HepG2 (cell line): Measurements from ENCODE around the gene HDLBP. TPM values are rescaled to one million over a fixed set of nuclear protein-coding genes. Genes with fewer than 3 reads are reported as not detected.

ENCODE experiments used
- ARID2 ChIP-seq: sonication (generic); formaldehyde crosslinking; IDR thresholded peaks from 2 replicates; pipeline ENCODE4 v1.8.1; 2022; ENCODE audit warnings: mild to moderate bottlenecking, missing genetic modification reagents, borderline replicate concordance
- ARID3A ChIP-seq: IDR thresholded peaks from 2 replicates; pipeline ENCODE4 v1.6.1; 2012; ENCODE audit warnings: low read depth, low read length, improper control_type of control experiment
- BATF2 ChIP-seq: sonication (generic); formaldehyde crosslinking; IDR thresholded peaks from 2 replicates; pipeline ENCODE4 v1.8.0; 2022; ENCODE audit warnings: mild to moderate bottlenecking, missing genetic modification reagents, moderate library complexity
- HMGA1 ChIP-seq: sonication (generic); formaldehyde crosslinking; conservative IDR thresholded peaks from 2 replicates; pipeline ENCODE4 v1.4.0; 2020; ENCODE audit warnings: missing genetic modification reagents
- HNF1A ChIP-seq, 2 experiments: sonication (generic) in 1 of 2; formaldehyde crosslinking in 1 of 2; IDR thresholded peaks; 2 replicates each; pipeline versions ENCODE4 v1.4.0 to v1.6.1; 2016 to 2020; ENCODE audit warnings: borderline replicate concordance in 1 of 2, low read depth in 1 of 2, mild to moderate bottlenecking in 1 of 2, missing genetic modification reagents in 1 of 2
- JDP2 ChIP-seq: sonication (generic); formaldehyde crosslinking; IDR thresholded peaks from 2 replicates; pipeline ENCODE4 v1.8.1; 2022; ENCODE audit warnings: missing genetic modification reagents, borderline replicate concordance
- KDM4B ChIP-seq: sonication (generic); formaldehyde crosslinking; IDR thresholded peaks from 2 replicates; pipeline ENCODE4 v1.4.0; 2020; ENCODE audit warnings: missing genetic modification reagents
- MAFG ChIP-seq: sonication (generic); formaldehyde crosslinking; IDR thresholded peaks from 2 replicates; pipeline ENCODE4 v1.5.1; 2020; ENCODE audit warnings: mild to moderate bottlenecking, missing genetic modification reagents
- NCOR1 ChIP-seq: fragments of 200-600 bp; sonication (generic); IDR thresholded peaks from 2 replicates; pipeline ENCODE4 v1.7.0; 2017; ENCODE audit warnings: antibody characterized with exemption, low read length, borderline replicate concordance
- NFE2 ChIP-seq: sonication (generic); formaldehyde crosslinking; IDR thresholded peaks from 2 replicates; pipeline ENCODE4 v1.4.0; 2020; ENCODE audit warnings: missing genetic modification reagents
- PCBP2 ChIP-seq: fragments of 200-400 bp; formaldehyde crosslinking; optimal IDR thresholded peaks from 2 replicates; pipeline ENCODE3; 2018; ENCODE audit warnings: low read length, low read depth; ENCODE audit not compliant: poor library complexity, severe bottlenecking
- TOPORS ChIP-seq: sonication (generic); formaldehyde crosslinking; IDR thresholded peaks from 2 replicates; pipeline ENCODE4 v1.8.0; 2023; ENCODE audit warnings: mild to moderate bottlenecking, missing genetic modification reagents
- ZBTB39 ChIP-seq: sonication (generic); formaldehyde crosslinking; IDR thresholded peaks from 2 replicates; pipeline ENCODE4 v1.5.0; 2020; ENCODE audit warnings: missing genetic modification reagents
- ZNF160 ChIP-seq: sonication (generic); formaldehyde crosslinking; IDR thresholded peaks from 2 replicates; pipeline ENCODE4 v1.8.0; 2022; ENCODE audit warnings: mild to moderate bottlenecking, inconsistent platforms, missing genetic modification reagents
- ZNF264 ChIP-seq: sonication (generic); formaldehyde crosslinking; IDR thresholded peaks from 2 replicates; pipeline ENCODE4 v1.4.0; 2020; ENCODE audit warnings: missing genetic modification reagents
- ZNF563 ChIP-seq: sonication (generic); formaldehyde crosslinking; IDR thresholded peaks from 2 replicates; pipeline ENCODE4 v1.8.0; 2022; ENCODE audit warnings: mild to moderate bottlenecking, moderate library complexity, missing genetic modification reagents
- ZNF891 ChIP-seq: sonication (generic); formaldehyde crosslinking; IDR thresholded peaks from 2 replicates; pipeline ENCODE4 v1.5.0; 2020; ENCODE audit warnings: mild to moderate bottlenecking, missing genetic modification reagents
- polyA plus RNA-seq, 8 experiments: library from polyadenylated mRNA; depleted of rRNA in 3 of 8; stranded (reverse) in 7 of 8; unstranded in 1 of 8; fragments of >200 nt; fragmentation: Illumina TruSeq in 4 of 8; extraction: Trizol in 4 of 8; gene quantifications; 2 replicates each; pipeline versions ENCODE4 v1.2.1 to v1.2.3, GENCODE V29; 2011 to 2016; ENCODE audit warnings: low read depth in 4 of 8, missing spikeins in 1 of 8, mixed read lengths in 1 of 8; ENCODE audit not compliant: insufficient read depth in 1 of 8
- total RNA-seq, 5 experiments: library from RNA; depleted of rRNA; stranded (reverse); fragments of >200 nt; fragmentation: Illumina TruSeq; extraction: Trizol; gene quantifications; 2 replicates each; pipeline ENCODE4 v1.2.3, GENCODE V29; 2016; ENCODE audit warnings: low read depth in 1 of 5

HDLBP gene
- total and polyA plus RNA-seq, 2 of the 13 experiments (the other 11 are each of a cell fraction or from before 2014, with no cell fraction given) = 464 to 707 TPM

- TF ChIP-seq ARID3A (no peak), HNF1A (IDR thresholded peaks at IDR 0.05; ENCODE audit: low read depth) (no peak), HNF1A (CRISPR knock-in tag; IDR thresholded peaks at IDR 0.05; ENCODE audit: borderline replicate concordance) (no peak), NCOR1 (no peak; the same call in 1 of the 2 replicates), ZNF160 (no peak), ZBTB39 (CRISPR knock-in tag) (no peak), HMGA1 (no peak), ZNF264 (CRISPR knock-in tag) (no peak), ARID2 (no peak), TOPORS (CRISPR knock-in tag) (no peak), MAFG (CRISPR knock-in tag) (no peak), BATF2 (CRISPR knock-in tag) (no peak), ZNF563 (CRISPR knock-in tag) (no peak; the same call in 1 of the 2 replicates), NFE2 (CRISPR knock-in tag) (no peak), ZNF891 (CRISPR knock-in tag) (0 out of 2 replicates have a peak, but pooled peaks have one; percentile 50), JDP2 (no peak), PCBP2 (no peak), KDM4B (CRISPR knock-in tag) (no peak)
These were observed 43.7 kb downstream of the HDLBP start (continued) for GRCh38 chr2:241271706-241272302.
